Raji (cell line): ENCODE measurements around the gene ALOX5.

Experiments used
- POLR2A ChIP-seq: IDR thresholded peaks from 2 replicates; pipeline ENCODE4 v1.6.1; 2011; ENCODE audit warnings: low read depth, low read length, control low read depth; ENCODE audit not compliant: insufficient read depth

ALOX5 gene

GRCh38 chr10:45373576-45374349 lies at the start of gene ALOX5:
TSS of gene ALOX5 (plus strand) at chr10:45374216. CDS start at chr10:45374280, 64 bp downstream.
- peak; percentile 88 for TF ChIP-seq POLR2A

GRCh38 chr10:45325116-45325515 lies 48.9 kb upstream of the ALOX5 start:
- TF ChIP-seq POLR2A = no peak

- no peak for TF ChIP-seq POLR2A
These were observed 34.1 kb upstream of the ALOX5 start for GRCh38 chr10:45339894-45340293.

GRCh38 chr10:45353186-45353585 lies 20.8 kb upstream of the ALOX5 start:
- TF ChIP-seq POLR2A = no peak

- TF ChIP-seq POLR2A = no peak
These were observed 19.8 kb upstream of the ALOX5 start for GRCh38 chr10:45354261-45354660.

GRCh38 chr10:45355494-45355893 lies 18.5 kb upstream of the ALOX5 start:
- TF ChIP-seq POLR2A = no peak

GRCh38 chr10:45368181-45368580 lies 5.8 kb upstream of the ALOX5 start:
- no peak for TF ChIP-seq POLR2A

GRCh38 chr10:45370202-45370955 lies 3.6 kb upstream of the ALOX5 start:
- TF ChIP-seq POLR2A = no peak

GRCh38 chr10:45371560-45371959 lies 2.5 kb upstream of the ALOX5 start:
- peak; percentile 24; the same call in 1 of the 2 replicates for TF ChIP-seq POLR2A

- TF ChIP-seq POLR2A = no peak
These were observed 1.6 kb upstream of the ALOX5 start for GRCh38 chr10:45372251-45372951.

GRCh38 chr10:45373003-45373575 lies 927 bp upstream of the ALOX5 start:
- peak; percentile 82 for TF ChIP-seq POLR2A

GRCh38 chr10:45374350-45375052 lies 485 bp downstream of the ALOX5 start:
- no peak for TF ChIP-seq POLR2A

GRCh38 chr10:45375101-45375500 lies 1.1 kb downstream of the ALOX5 start:
- TF ChIP-seq POLR2A = no peak

- TF ChIP-seq POLR2A = peak; percentile 47; the same call in 1 of the 2 replicates
These were observed 1.8 kb downstream of the ALOX5 start for GRCh38 chr10:45375716-45376231.

- no peak for TF ChIP-seq POLR2A
These were observed 2.4 kb downstream of the ALOX5 start for GRCh38 chr10:45376371-45376801.

GRCh38 chr10:45377321-45377720 lies 3.3 kb downstream of the ALOX5 start:
- TF ChIP-seq POLR2A = no peak
